Right lobe of liver (tissue), 6 donors: ENCODE measurements around the gene MOB2. TPM values are rescaled to one million over a fixed set of nuclear protein-coding genes. Genes with fewer than 3 reads are reported as not detected.
A peak's percentile ranks its signal among the peaks of the same experiment; 100 is the strongest.
"Not testable (repeated sequence)": the region's sequence is repeated elsewhere in the genome, so short reads cannot be mapped to it uniquely, and the experiment has no call there.

Source experiments
- ATAC-seq, 4 donors: fragments of 200-7000 bp; cut with Tn5 transposase; one replicate each; pipeline ENCODE4 v1.9.1; 2020; ENCODE audit warnings: mild to moderate bottlenecking in 4 of 4, moderate library complexity in 4 of 4
- DNase-seq, 3 donors: peaks; one replicate each; pipeline ENCODE4 v3.0.0-alpha.2; 2020
- H3K27ac ChIP-seq, 3 donors: fragments of 200-600 bp; one replicate each; pipeline ENCODE4 v1.8.0; 2022
- H3K27me3 ChIP-seq, 2 donors: fragments of 200-600 bp; one replicate each; pipeline ENCODE4 v1.8.0; 2022
- H3K36me3 ChIP-seq, 4 donors: fragments of 200-600 bp; sonication (generic) in 1 of 4; one replicate each; pipeline versions ENCODE4 v1.5.1 to v1.8.0; 2017 to 2022; ENCODE audit warnings: control low read depth in 1 of 4
- H3K4me1 ChIP-seq, 4 donors: fragments of 200-600 bp; sonication (generic) in 1 of 4; one replicate each; pipeline versions ENCODE4 v1.5.1 to v1.8.0; 2017 to 2022; ENCODE audit warnings: control low read depth in 1 of 4
- H3K4me3 ChIP-seq, 3 donors: fragments of 200-600 bp; one replicate each; pipeline ENCODE4 v1.8.0; 2022
- H3K9me3 ChIP-seq, 4 donors: fragments of 200-600 bp; sonication (generic) in 1 of 4; one replicate each; pipeline versions ENCODE4 v1.5.1 to v1.8.0; 2017 to 2022; ENCODE audit warnings: control low read depth in 1 of 4
- CTCF ChIP-seq, 4 donors: fragments of 200-600 bp in 3 of 4; fragments of 450-650 bp in 1 of 4; IDR thresholded peaks; one replicate each; pipeline versions ENCODE4 v1.5.1 to v1.8.0; 2016 to 2022; ENCODE audit warnings: antibody characterized with exemption in 4 of 4, mild to moderate bottlenecking in 2 of 4
- POLR2A ChIP-seq: fragments of 450-650 bp; IDR thresholded peaks from one replicate; pipeline ENCODE4 v1.6.1; 2017; ENCODE audit warnings: antibody characterized with exemption, mild to moderate bottlenecking
- WGBS: methylation state at CpG from one replicate; pipeline ENCODE4 v1.1.6; 2018; ENCODE audit warnings: low coverage, low lambda C conversion rate; ENCODE audit not compliant: insufficient coverage; ENCODE audit errors: missing lambda C conversion rate; 5-methylcytosine and 5-hydroxymethylcytosine counted together
- intact Hi-C, 2 donors: fragments of 100-400 bp; cut with DNase I; formaldehyde crosslinking; loops; one replicate each; pipeline versions ENCODE4 v1.11.2 to v1.14.1; 2022
- total RNA-seq, 6 experiments: library from RNA; depleted of rRNA in 2 of 6; stranded (reverse); fragments of >200 nt in 2 of 6; fragmentation: NEBNext Ultra II Directional in 3 of 6; extraction: Animal tissue kit (Norgen Biotek cat#: 25700) in 3 of 6; gene quantifications; one replicate each; pipeline versions ENCODE4 v1.1.0 to v1.2.4, GENCODE V29; 2016 to 2023
- donor health status: DM: no; HTN: yes; CAD: no.
- donor health status: DM: no; HTN: no; CAD: no.
- donor health status: DM: no; HTN: no; CAD: no.
- donor health status: DM: no; HTN: yes; CAD: no.
- donor health status: DM: no; HTN: yes; CAD: no.

MOB2 gene
- total RNA-seq, 6 experiments from 2014 or later: 8.5 to 17.0 (median 14.1) TPM

DNA sequence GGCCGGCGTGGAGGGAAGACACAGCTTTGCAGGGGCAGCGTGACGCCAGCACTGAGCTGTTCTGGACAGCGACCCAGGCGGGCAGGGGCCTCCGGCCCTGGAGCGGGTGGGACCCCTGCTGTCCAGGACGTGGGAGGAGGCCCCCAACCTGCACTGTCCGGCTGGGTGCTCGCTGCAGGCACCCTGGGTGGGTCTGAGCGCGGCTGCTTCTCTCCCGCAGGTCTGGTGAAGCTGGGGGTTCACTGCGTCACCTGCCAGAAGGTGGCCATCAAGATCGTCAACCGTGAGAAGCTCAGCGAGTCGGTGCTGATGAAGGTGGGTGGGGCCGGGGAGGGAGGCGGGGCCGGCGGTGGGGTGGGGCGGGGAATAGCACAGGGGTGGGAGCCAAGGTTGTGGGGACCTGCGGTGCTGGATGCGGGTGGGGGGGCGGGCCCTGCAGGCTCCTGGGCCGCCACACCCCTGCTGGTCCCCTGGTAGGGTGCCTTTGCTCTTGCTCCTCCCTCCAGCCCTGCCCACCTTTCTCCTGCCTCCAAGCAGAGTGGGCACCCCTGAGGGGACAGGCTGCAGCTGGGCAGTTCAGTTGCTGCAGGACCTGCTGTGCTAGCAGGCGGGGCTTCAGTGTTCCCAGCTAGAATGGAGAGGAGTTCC lies 50.6 kb downstream of the MOB2 start:
- ATAC-seq (no peak), DNase-seq (no peak)
- no peak overlapping the region for H3K27ac ChIP-seq
- TF ChIP-seq POLR2A: no peak
- TF ChIP-seq CTCF (IDR thresholded peaks at IDR 0.05): no peak
- no peaks in the 10 kb centered on the region for H3K4me1 ChIP-seq
- H3K9me3 ChIP-seq: no peaks in the 10 kb centered on the region
- H3K36me3 ChIP-seq: no peaks in the 10 kb centered on the region
- WGBS: 2% methylated on average over 7 of the region's 29 CpGs
- intact Hi-C loops: no loop called here
- H3K27me3 ChIP-seq: no peaks in the 10 kb centered on the region
- H3K4me3 ChIP-seq: no peak overlapping the region

DNA sequence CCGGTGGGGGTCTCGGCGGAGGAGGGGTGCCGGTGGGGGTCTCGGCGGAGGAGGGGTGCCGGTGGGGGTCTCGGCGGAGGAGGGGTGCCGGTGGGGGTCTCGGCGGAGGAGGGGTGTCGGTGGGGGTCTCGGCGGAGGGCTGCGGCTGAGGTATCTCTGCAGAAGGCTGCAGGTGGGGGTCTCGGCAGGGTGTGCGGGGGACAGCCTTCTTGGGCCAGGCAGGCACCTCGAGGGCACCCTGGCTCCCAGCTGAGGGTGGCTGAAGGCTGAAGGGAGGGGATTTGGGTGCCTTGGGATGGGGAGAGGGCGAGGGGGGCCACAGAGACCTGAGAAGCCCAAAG lies 51.1 kb downstream of the MOB2 start:
- H3K36me3 ChIP-seq, H3K27me3 ChIP-seq, H3K9me3 ChIP-seq, ATAC-seq, DNase-seq, H3K4me1 ChIP-seq, intact Hi-C loops, H3K4me3 ChIP-seq, H3K27ac ChIP-seq: not testable (repeated sequence)
- 50% methylated on average over 3 of the region's 20 CpGs for WGBS

DNA sequence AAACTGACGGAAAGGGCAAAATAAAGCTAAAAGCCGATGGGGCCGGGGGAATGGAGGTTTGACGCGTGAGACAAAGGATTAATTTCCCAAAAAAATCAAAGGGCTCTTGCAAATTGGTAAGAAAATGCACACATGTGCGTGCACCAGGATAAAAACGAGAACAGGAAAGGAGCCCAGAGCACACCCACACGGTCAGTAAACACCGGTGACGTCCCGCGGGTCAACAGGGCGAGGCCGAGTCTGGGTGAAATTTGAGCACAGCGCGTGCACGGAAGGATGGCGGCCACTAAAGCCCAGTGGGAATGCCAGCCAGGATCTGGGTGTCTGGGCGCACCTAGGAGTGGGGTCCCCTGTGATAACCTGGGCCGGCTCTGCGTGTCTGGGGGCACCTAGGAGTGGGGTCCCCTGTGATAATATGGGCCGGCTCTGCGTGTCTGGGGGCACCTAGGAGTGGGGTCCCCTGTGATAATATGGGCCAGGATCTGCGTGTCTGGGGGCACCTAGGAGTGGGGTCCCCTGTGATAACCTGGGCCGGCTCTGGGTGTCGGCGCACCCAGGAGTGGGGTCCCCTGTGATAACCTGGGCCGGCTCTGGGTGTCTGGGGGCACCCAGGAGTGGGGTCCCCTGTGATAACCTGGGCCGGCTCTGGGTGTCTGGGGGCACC lies 52.5 kb downstream of the MOB2 start:
- Histone ChIP-seq H3K36me3 (no peaks in the 10 kb centered on the region), H3K27me3 (no peaks in the 10 kb centered on the region), H3K4me1 (no peaks in the 10 kb centered on the region), H3K4me3 (no peak overlapping the region), H3K9me3 (no peaks in the 10 kb centered on the region), H3K27ac (no peak overlapping the region)
- TF ChIP-seq POLR2A: no peak
- TF ChIP-seq CTCF (IDR thresholded peaks at IDR 0.05): no peak
- intact Hi-C loops: no loop called here
- WGBS: 64% methylated on average over 13 of the region's 29 CpGs
- DNase-seq (no peak), ATAC-seq (peak in 1 of 4 donors; percentile 30)

DNA sequence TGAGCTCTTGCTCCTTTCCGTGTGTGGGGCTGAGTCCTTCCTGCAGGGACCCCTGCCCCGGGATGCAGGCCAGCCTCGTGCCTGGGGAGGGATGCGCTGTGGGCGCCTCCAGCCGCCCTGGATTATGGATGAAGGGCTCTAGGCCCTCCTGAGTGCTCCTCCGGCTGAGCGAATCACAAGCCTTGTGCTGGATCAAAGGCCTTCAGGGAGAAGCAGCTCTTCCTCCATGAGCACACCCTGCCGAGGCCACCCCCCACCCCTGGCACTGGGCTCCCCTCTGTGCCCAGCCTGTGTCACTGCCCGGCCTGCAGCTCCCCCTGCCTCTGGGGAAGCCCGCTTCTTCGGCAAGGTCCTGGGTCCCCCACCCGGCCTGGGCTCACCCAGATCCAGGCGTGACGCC lies 53.0 kb downstream of the MOB2 start:
- ATAC-seq (no peak), DNase-seq (no peak)
- Histone ChIP-seq H3K27me3 (no peaks in the 10 kb centered on the region), H3K4me1 (no peaks in the 10 kb centered on the region), H3K36me3 (no peaks in the 10 kb centered on the region), H3K9me3 (no peaks in the 10 kb centered on the region), H3K4me3 (no peak overlapping the region), H3K27ac (no peak overlapping the region)
- intact Hi-C loops: no loop called here
- TF ChIP-seq POLR2A (no peak), CTCF (IDR thresholded peaks at IDR 0.05) (no peak)
- 80% methylated on average over 2 of the region's 15 CpGs for WGBS

- no peaks in the 10 kb centered on the region for H3K9me3 ChIP-seq
- H3K27ac ChIP-seq: no peak overlapping the region
- intact Hi-C loops: no loop called here
- 81% methylated on average over 12 of the region's 22 CpGs for WGBS
- no peaks in the 10 kb centered on the region for H3K36me3 ChIP-seq
- TF ChIP-seq POLR2A (no peak), CTCF (IDR thresholded peaks at IDR 0.05) (no peak)
- H3K4me1 ChIP-seq: no peaks in the 10 kb centered on the region
- no peaks in the 10 kb centered on the region for H3K27me3 ChIP-seq
- no peak for ATAC-seq
- no peak for DNase-seq
- no peak overlapping the region for H3K4me3 ChIP-seq
Observed at GRCh38 chr11:1428762-1429316, 57.7 kb downstream of the MOB2 start.
